Fibroblast of lung (primary cell): Measurements from ENCODE around the gene THSD7A.

ENCODE experiments used
- CTCF ChIP-seq, 2 donors: IDR thresholded peaks in 1 of 2; conservative IDR thresholded peaks in 1 of 2; 1 replicate in 1 of 2; 2 replicates in 1 of 2; pipeline ENCODE4 v1.5.1; 2011 to 2012; ENCODE audit warnings: low read length in 2 of 2, control low read depth in 1 of 2, inconsistent platforms in 1 of 2, low read depth in 1 of 2, mild to moderate bottlenecking in 1 of 2
- EZH2 ChIP-seq: IDR thresholded peaks from 2 replicates; pipeline ENCODE4 v1.5.1; 2012; ENCODE audit warnings: low read length, control low read depth, mild to moderate bottlenecking; ENCODE audit errors: missing control alignments

- no peak for TF ChIP-seq CTCF (conservative IDR thresholded peaks at IDR 0.05 in 1 of 2, IDR thresholded peaks at IDR 0.05 in 1 of 2; ENCODE audit: low read depth in 1 of 2, low read length in 2 of 2)
- TF ChIP-seq EZH2 = no peak
Observed at GRCh38 chr7:11787534-11787933, 44.5 kb downstream of the THSD7A start.
